KMS-11 (cell line): ENCODE results near the gene CFAP69.
"Not testable (repeated sequence)": the region's sequence is repeated elsewhere in the genome, so short reads cannot be mapped to it uniquely, and the experiment has no call there.

Experiments
- H2AFZ ChIP-seq: fragments of 200-600 bp; sonication (generic); 2 replicates; pipeline ENCODE4 v1.6.1; 2016; ENCODE audit warnings: antibody characterized with exemption, mixed run types, low read depth
- H3K27ac ChIP-seq: fragments of 200-600 bp; sonication (generic); 2 replicates; pipeline ENCODE4 v1.6.1; 2016; ENCODE audit warnings: mild to moderate bottlenecking, mixed run types
- H3K27me3 ChIP-seq: fragments of 200-600 bp; sonication (generic); 2 replicates; pipeline ENCODE4 v1.6.1; 2017; ENCODE audit warnings: mild to moderate bottlenecking, low read depth, mixed run types, moderate library complexity; ENCODE audit not compliant: insufficient read depth
- H3K36me3 ChIP-seq: fragments of 200-600 bp; sonication (generic); 2 replicates; pipeline ENCODE4 v1.6.1; 2017; ENCODE audit warnings: mild to moderate bottlenecking, mixed run types; ENCODE audit not compliant: insufficient read depth
- H3K4me1 ChIP-seq: fragments of 200-600 bp; sonication (generic); 2 replicates; pipeline ENCODE4 v1.6.1; 2016; ENCODE audit warnings: mild to moderate bottlenecking, low read depth, mixed run types; ENCODE audit not compliant: poor library complexity, severe bottlenecking
- H3K4me2 ChIP-seq: fragments of 200-600 bp; sonication (generic); 2 replicates; pipeline ENCODE4 v1.7.0; 2016; ENCODE audit warnings: mild to moderate bottlenecking, mixed run types
- H3K4me3 ChIP-seq: fragments of 200-600 bp; sonication (generic); IDR thresholded peaks from 2 replicates; pipeline ENCODE4 v1.6.1; 2017; ENCODE audit warnings: low read depth, low read length, mixed read lengths; ENCODE audit not compliant: insufficient read depth
- H3K79me2 ChIP-seq: fragments of 200-600 bp; sonication (generic); 2 replicates; pipeline ENCODE4 v1.6.1; 2016; ENCODE audit warnings: low read depth, mixed run types; ENCODE audit not compliant: insufficient read depth
- H3K9ac ChIP-seq: fragments of 200-600 bp; sonication (generic); 2 replicates; pipeline ENCODE4 v1.6.1; 2016; ENCODE audit warnings: mild to moderate bottlenecking, mixed run types
- H4K20me1 ChIP-seq: fragments of 200-600 bp; sonication (generic); 2 replicates; pipeline ENCODE4 v1.6.1; 2016; ENCODE audit warnings: mild to moderate bottlenecking, mixed run types; ENCODE audit not compliant: insufficient read depth
- CTCF ChIP-seq: fragments of 200-600 bp; sonication (generic); conservative IDR thresholded peaks from 2 replicates; pipeline ENCODE4 v1.6.1; 2017; ENCODE audit warnings: low read depth, mild to moderate bottlenecking, antibody characterized with exemption, low read length, moderate library complexity, mixed read lengths

CFAP69 gene

GRCh38 chr7:90251304-90251635, 6.3 kb downstream of the CFAP69 start:
- H3K4me1 ChIP-seq: no peaks in the 10 kb centered on the region
- H2AFZ ChIP-seq: no peak overlapping the region
- no peaks in the 10 kb centered on the region for H4K20me1 ChIP-seq
- H3K27me3 ChIP-seq: no peaks in the 10 kb centered on the region
- no peaks in the 10 kb centered on the region for H3K36me3 ChIP-seq
- TF ChIP-seq CTCF: no peak
- H3K4me3 ChIP-seq: no peak overlapping the region
- H3K4me2 ChIP-seq: no peak overlapping the region
- no peak overlapping the region for H3K27ac ChIP-seq
- no peaks in the 10 kb centered on the region for H3K79me2 ChIP-seq
- no peak overlapping the region for H3K9ac ChIP-seq

- H3K4me2 ChIP-seq, H3K4me1 ChIP-seq, H4K20me1 ChIP-seq, H3K4me3 ChIP-seq, H3K27me3 ChIP-seq, H3K36me3 ChIP-seq, H2AFZ ChIP-seq, H3K9ac ChIP-seq, H3K27ac ChIP-seq, H3K79me2 ChIP-seq: not testable (repeated sequence)
These were observed 11.0 kb downstream of the CFAP69 start for GRCh38 chr7:90256011-90256410.

- H3K4me2 ChIP-seq: no peak overlapping the region
- H3K4me1 ChIP-seq: no peaks in the 10 kb centered on the region
- no peaks in the 10 kb centered on the region for H3K27me3 ChIP-seq
- no peaks in the 10 kb centered on the region for H3K79me2 ChIP-seq
- no peak overlapping the region for H3K4me3 ChIP-seq
- H2AFZ ChIP-seq: no peak overlapping the region
- no peaks in the 10 kb centered on the region for H4K20me1 ChIP-seq
- no peak for TF ChIP-seq CTCF
- H3K9ac ChIP-seq: no peak overlapping the region
- H3K27ac ChIP-seq: no peak overlapping the region
- H3K36me3 ChIP-seq: no peaks in the 10 kb centered on the region
These were observed 11.8 kb downstream of the CFAP69 start for GRCh38 chr7:90256778-90257177.

GRCh38 chr7:90261441-90261840, 16.5 kb downstream of the CFAP69 start:
- H4K20me1 ChIP-seq: no peaks in the 10 kb centered on the region
- no peaks in the 10 kb centered on the region for H3K79me2 ChIP-seq
- H3K4me3 ChIP-seq: no peak overlapping the region
- no peak for TF ChIP-seq CTCF
- no peak overlapping the region for H2AFZ ChIP-seq
- no peaks in the 10 kb centered on the region for H3K36me3 ChIP-seq
- no peak overlapping the region for H3K27ac ChIP-seq
- H3K4me1 ChIP-seq: no peaks in the 10 kb centered on the region
- H3K4me2 ChIP-seq: no peak overlapping the region
- no peak overlapping the region for H3K9ac ChIP-seq
- no peaks in the 10 kb centered on the region for H3K27me3 ChIP-seq

- Histone ChIP-seq H3K4me3 (no peak overlapping the region), H3K36me3 (no peaks in the 10 kb centered on the region), H3K27ac (no peak overlapping the region)
These were observed 17.5 kb downstream of the CFAP69 start for GRCh38 chr7:90262438-90262837.

More at GRCh38 chr7:90262438-90262837, 17.5 kb downstream of the CFAP69 start:
- Histone ChIP-seq H3K4me2 (no peak overlapping the region), H3K4me1 (no peaks in the 10 kb centered on the region), H4K20me1 (no peaks in the 10 kb centered on the region), H3K79me2 (no peaks in the 10 kb centered on the region), H3K27me3 (no peaks in the 10 kb centered on the region), H3K9ac (no peak overlapping the region), H2AFZ (no peak overlapping the region)
- peak; percentile 58; the same call in 1 of the 2 replicates for TF ChIP-seq CTCF
